Neural progenitor cell (in vitro differentiated cells): Measurements from ENCODE around the gene LIMK2.

Source experiments
- EZH2 ChIP-seq: fragments of 200-600 bp; sonication (generic); IDR thresholded peaks from 2 replicates; pipeline ENCODE4 v1.6.1; 2017; ENCODE audit warnings: antibody characterized with exemption, mild to moderate bottlenecking, moderate library complexity
- EZH2phosphoT487 ChIP-seq: fragments of 200-600 bp; sonication (generic); IDR thresholded peaks from 2 replicates; pipeline ENCODE4 v1.6.1; 2017; ENCODE audit warnings: antibody characterized with exemption
- TF ChIP-seq, protein P1 (sequence below): fragments of 200-600 bp; sonication (generic); IDR thresholded peaks from 2 replicates; pipeline ENCODE4 v1.5.1; 2017; ENCODE audit warnings: antibody characterized with exemption, mild to moderate bottlenecking

DNA sequence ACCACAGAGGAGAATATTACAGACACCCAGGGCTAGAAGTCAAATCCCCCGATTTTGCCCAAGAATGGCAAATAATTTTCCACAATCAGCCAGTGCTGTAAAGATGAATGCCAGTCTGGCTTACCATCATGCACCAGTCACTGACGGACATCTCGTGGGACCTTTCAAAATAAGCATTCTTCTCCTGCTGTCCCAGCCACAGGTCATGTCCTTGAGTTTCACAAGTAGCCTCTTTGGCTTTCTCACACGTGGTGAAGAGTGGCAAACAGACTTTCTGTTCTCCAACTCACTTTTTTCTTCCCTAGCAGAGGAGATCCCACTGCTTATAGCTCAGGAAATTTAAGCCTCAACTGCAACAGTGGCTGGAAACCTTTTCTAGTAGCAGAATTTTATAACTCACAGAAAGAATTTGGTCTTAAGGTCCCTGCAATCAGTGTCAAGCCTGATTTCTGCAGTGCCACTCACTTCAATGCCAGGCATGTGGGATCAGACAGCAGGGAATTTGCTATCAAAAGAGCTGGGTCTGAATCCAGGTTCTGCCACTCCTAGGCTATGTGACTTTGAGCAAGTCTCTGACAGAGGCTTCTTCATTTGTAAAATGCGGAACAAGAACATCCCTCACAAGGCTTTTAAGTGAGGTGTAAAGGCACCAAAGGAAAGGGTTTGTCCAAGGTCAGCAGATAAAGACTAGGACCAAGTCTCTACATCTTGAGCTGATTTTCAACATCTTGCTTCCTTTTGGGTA, 76.6 kb downstream of the LIMK2 start:
- TF ChIP-seq, protein P1, sequence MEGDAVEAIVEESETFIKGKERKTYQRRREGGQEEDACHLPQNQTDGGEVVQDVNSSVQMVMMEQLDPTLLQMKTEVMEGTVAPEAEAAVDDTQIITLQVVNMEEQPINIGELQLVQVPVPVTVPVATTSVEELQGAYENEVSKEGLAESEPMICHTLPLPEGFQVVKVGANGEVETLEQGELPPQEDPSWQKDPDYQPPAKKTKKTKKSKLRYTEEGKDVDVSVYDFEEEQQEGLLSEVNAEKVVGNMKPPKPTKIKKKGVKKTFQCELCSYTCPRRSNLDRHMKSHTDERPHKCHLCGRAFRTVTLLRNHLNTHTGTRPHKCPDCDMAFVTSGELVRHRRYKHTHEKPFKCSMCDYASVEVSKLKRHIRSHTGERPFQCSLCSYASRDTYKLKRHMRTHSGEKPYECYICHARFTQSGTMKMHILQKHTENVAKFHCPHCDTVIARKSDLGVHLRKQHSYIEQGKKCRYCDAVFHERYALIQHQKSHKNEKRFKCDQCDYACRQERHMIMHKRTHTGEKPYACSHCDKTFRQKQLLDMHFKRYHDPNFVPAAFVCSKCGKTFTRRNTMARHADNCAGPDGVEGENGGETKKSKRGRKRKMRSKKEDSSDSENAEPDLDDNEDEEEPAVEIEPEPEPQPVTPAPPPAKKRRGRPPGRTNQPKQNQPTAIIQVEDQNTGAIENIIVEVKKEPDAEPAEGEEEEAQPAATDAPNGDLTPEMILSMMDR, result no peak
- TF ChIP-seq EZH2, result no peak
- no peak for TF ChIP-seq EZH2phosphoT487
